ENCODE measurements around the gene FAM76A. TPM values are rescaled to one million over a fixed set of nuclear protein-coding genes. Genes with fewer than 3 reads are reported as not detected.

Gene FAM76A
- total and polyA plus RNA-seq, 9 of the 15 experiments (the other 6 are each of a cell fraction or from before 2014, with no cell fraction given): 9.5 to 14.6 (median 11.4) TPM

- no peak; the same call in 1 of the 2 replicates for TF ChIP-seq SMARCC2 (IDR thresholded peaks at IDR 0.05; ENCODE audit: low read depth)
- no peak for TF ChIP-seq COPS2 (conservative IDR thresholded peaks at IDR 0.05)
- TF ChIP-seq POLR2G (IDR thresholded peaks at IDR 0.05; ENCODE audit: low read depth, low read length): peak; percentile 92
- no peak for TF ChIP-seq ZZZ3 (IDR thresholded peaks at IDR 0.05)
- TF ChIP-seq SRSF1 (IDR thresholded peaks at IDR 0.05; ENCODE audit: low read depth, low read length): no peak
- TF ChIP-seq RERE (CRISPR knock-in tag; IDR thresholded peaks at IDR 0.05; ENCODE audit: borderline replicate concordance): no peak
- no peak for TF ChIP-seq DACH1 (IDR thresholded peaks at IDR 0.05; ENCODE audit: partially characterized antibody)
- no peak for TF ChIP-seq CHAMP1 (IDR thresholded peaks at IDR 0.05)
- TF ChIP-seq ZNF77 (CRISPR knock-in tag; IDR thresholded peaks at IDR 0.05): no peak
- no peak for TF ChIP-seq RBM15 (IDR thresholded peaks at IDR 0.05; ENCODE audit: insufficient read depth, low read length)
- no peak for TF ChIP-seq TCF7 (IDR thresholded peaks at IDR 0.05; ENCODE audit: borderline replicate concordance)
- TF ChIP-seq CBFA2T2 (conservative IDR thresholded peaks at IDR 0.05): no peak
- TF ChIP-seq MLX (CRISPR knock-in tag; conservative IDR thresholded peaks at IDR 0.05): no peak
These were observed 47.4 kb downstream of the FAM76A start, which contains the start of gene STX12 (continued) for GRCh38 chr1:27772932-27773825.

Data from K562 (cell line).